NCI-H1930 (cell line): Measurements from ENCODE around the gene TMEM121B.
"Not testable (repeated sequence)": the region's sequence is repeated elsewhere in the genome, so short reads cannot be mapped to it uniquely, and the experiment has no call there.

Source experiments
- DNase-seq, 2 experiments: peaks; one replicate each; lab custom pipeline; 2025; lab: John Stamatoyannopoulos, UW

TMEM121B gene

DNA sequence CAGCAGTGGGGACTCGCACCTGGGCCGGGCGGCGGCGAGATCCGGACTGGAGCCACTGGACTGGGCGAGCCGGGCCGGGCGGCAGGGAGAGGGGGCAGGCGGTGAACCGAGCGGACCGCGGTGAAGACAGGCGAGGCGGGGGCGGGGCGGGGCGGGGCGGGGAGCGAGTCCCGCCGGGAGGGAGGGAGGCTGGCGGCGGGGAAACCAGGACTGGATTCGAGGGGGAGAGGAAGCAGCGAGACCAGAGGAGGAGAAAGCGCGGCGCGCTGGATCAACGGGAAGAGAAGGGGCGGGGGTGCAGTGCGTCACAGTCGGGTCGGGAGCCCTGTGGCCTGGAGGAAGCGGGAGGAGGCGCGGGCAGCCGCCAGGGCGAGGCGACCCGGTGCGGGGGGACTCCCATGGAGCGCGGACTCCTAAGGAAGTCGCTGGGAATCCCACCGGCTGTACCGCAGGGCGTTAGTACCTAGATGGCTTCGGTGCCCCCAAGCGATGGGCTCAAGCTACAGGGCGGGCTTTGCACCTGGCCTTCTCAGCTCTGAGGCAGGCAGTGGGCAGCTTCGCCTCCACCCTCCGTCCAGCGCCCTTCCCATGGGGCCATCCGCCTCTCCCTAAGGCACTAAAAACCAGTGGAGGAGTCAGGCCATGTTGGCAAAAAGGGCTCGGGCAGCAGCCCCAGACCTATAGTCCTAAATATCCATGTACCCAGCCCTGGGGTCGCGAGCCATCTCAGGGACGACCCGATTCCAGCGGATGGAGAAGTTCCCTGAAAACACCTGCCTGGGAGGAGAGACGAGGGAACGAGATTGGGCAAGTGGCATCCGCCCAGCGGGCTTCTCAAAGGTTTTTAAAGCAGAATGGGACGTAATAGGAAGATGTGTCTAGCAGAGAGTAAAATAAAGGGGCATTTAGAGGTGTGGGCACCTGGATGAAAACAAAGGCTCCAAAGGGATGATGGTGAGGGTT, at the start of gene TMEM121B:
Gene TMEM121B (minus strand): TSS at position 128 of the 963 bp plus-strand sequence. CDS start 233 bp downstream, outside the sequence.
- DNase-seq, result peak; percentile 80 to 83

DNA sequence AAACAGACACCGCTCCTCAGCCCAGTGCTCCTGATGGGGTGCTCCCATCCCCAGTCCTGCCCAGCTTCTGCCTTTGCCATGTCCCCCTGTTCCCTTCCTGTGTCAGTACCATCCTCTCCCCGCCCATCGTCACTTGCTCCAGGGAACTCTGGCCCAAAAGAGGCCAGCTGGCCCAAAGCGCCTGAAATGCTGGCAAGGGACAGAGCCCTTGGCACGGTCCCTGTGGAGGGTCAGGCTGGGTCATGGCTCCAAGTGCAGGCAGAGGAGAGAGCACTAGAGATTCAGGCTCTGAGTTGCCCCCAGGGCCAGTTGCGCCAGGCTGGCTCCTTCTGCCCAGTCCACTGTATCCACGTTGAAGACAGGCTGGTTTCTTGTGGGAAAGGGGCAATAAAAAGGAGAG, 46.3 kb upstream of the TMEM121B start:
- DNase-seq, result no peak

DNA sequence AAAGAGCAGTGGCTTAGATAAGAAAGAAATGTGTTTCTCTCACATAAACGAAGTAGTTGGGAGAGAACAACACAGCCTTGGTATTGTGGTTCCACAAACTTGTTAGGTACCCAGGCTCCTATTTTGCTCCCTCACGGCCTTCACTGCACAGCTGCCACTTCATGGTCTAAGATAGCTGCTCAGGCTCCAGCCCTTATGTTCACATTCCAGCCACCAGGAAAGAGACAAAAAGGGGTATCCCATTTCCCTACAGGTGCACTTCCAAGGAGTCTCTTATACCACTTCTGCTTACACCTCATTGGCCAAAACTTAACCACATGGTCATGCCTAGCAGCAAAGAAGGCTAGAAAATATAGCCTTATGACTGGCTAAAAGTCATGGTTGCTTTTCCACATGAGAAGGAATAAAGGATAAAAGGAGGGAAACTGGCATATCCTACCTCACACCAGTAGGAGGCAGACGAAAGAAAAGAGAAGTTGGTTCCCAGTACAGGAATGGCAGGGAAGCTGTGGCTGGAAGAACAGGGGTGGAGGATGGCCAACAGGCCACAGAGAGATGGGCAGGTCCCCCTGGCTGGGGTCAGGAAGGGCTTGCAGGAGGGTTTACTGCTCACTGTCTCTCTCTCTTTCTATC, 43.3 kb upstream of the TMEM121B start:
- no peak for DNase-seq

DNA sequence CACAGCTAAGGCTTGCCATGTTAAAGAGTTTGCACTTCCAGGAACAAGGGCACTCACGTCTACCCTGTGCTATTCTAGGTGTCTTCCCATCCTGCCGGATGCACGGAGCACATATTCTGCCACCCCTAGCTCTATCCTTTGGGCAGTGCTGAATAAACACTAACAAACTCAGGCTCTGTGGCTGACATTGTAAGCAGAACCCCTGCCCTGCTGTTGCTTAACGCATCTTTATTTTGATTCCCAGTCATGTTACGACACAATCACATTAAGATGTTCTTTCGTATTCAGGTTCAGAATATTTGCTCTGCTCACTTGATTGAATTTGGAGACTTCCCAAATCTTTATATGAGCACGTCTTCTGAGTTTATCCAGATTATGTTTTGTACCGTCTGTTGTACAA, 41.6 kb upstream of the TMEM121B start:
- no peak for DNase-seq

DNA sequence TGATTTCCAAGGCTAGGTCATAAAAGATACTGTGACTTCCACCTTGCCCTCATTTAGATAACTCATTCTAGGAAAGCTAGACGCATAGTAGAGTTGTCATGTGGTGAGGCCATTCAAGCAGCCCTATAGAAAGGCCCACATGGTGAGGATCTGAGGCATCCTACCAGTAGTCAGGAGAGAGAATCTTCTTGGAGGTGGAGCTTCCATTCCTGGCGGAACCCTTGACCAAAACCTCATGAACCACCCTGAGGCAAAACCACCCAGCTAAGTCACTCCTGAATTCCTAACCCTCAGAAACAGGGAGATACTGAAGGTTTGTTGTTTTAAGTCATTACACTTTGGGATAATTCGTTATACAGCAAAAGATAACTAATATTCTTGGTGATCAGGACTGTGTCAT, 40.8 kb upstream of the TMEM121B start:
- no peak for DNase-seq

DNA sequence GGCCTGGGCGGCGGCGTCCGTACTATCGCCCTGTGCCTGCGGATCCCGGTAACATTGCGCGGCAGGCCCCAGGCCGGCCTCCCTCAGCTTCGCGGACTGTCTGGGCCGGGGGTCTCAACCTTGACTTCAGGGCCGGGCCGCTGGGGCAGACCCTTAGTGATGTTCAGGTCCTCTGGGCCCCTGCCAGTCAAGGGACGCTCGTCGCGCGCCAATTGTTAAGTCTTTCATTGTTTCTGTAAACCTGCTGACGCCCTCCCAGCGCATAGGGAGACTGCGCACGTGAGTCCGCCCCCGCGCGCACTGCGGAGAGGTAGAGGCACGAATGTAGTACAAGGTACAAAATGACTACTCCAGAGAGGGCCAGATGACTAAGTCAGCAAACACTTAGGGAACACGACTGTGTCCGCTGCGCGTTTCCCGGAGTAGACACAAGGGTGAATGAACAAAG, 38.4 kb upstream of the TMEM121B start:
- peak; percentile 35 to 40 for DNase-seq

DNA sequence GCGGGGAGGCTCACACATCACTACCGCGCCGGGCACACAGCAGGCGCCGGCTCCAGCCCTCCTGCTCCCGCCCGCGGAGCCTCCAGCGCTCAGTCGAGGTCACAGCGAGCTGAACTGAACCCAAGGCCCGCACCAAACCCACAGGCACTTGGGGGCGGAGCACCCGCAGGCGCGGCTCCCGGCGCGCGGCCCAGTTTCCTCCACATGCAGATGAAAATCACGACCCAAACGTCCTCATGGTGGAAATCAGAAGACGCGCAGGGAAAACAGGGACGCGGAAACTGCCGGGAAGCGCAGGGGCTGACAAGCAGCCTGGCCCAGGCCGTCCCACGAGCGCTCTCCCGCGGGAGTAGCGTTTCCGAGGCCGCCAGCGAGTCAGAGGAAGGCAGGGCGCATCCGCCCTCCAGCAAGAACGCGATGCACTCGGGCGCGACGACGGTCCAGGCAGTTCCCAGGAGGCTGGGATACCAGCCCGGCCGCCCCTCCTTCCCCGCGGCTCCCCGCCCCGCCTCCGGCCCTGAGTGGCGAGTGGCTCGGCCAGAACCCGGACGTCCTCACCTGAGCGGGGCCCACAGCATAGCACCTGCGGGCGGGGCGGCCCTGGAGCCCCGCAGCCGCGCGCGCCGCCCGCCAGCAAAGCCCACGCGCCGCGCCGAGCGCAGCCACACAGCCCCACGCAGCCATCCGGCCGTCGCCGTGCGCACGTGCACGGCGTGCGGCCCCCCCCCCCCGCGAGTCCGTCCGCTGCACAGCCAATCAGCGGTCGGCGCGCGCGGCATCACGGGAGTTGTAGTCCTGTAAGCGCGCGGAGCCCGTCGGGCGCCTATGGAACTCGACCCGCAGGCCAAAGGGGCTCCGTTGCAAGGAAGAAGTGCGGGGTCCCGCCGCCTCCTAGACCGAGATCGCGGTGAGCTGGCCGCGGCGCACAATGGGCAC, 37.7 kb upstream of the TMEM121B start, which contains the start of gene HDHD5:
Gene HDHD5 (minus strand): TSS at position 710 of the 936 bp plus-strand sequence. CDS start 26 bp downstream, at position 684.
- DNase-seq, result peak; percentile 74 to 88

DNA sequence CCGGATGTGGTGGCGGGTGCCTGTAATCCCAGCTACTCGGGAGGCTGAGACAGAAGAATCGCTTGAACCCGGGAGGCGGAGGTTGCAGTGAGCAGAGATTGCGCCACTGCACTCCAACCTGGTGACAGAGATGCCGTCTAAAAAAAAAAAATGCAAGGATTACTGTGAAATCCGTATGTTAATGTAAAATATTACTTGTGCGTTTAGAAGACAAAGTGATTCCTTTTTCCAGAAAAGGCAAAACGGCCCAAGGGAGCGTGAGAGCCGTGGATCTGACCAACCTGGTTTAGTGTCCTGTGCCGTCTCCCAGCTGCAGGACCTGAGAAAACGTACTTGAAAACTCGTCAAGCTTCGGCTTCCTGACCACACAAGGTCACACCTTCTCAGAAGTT, 37.0 kb upstream of the TMEM121B start:
- DNase-seq, result no peak

DNA sequence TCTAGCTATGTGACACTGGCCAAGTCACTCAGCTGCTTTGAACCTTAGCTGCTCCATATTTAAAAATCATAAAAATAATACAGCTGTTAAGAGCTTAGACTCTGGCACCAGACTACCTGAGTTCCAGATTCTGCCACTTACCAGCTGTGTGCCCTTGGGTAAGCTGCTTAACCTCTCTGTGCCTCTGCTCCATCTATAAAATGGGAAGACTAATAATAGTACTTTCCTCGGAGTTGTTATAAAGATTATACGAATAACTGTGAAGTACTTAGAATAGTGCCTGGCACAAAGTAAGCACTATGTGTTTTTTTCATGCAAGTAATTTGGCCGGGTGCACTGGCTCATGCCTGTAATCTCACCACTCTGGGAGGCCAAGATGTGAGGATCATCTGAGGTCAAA, 36.6 kb upstream of the TMEM121B start:
- no peak for DNase-seq

DNA sequence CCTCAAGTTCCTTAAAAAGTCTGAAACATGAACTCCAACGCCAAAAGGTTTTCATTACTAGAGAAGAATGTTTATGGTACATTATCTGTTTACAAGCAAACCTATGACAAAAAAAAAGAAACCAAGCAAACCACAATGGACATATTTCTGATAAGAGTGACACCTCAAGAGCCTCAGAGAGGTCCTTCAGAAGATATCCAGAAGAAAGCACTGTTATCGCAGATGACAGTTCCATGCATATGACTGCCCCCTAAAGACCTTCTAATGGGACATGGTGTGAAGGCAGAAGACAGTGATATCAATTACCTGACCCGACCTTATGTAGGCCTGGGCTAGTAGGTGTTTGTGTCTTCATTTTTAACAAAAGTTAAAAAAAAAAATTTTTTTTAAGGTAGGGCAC, 34.8 kb upstream of the TMEM121B start:
- no peak for DNase-seq

DNA sequence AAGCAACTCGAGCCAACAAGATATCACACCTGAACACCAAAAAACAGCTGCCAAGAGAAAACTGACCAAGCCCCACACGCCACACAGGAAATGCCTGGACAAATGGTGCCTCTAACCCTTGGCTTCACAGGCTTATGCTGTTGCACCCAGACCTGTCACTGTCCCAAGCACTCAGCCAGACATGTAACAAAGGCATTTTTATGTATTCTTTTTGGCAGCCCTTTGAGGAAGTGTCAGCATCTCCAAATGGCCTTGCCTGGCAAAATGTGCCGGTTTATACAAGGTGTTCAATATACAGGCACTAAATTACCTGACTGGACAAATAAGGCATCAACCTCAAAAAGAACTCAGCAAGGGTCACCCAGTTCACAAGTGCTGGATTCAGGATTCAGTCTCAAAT, 31.8 kb upstream of the TMEM121B start:
- no peak for DNase-seq

DNA sequence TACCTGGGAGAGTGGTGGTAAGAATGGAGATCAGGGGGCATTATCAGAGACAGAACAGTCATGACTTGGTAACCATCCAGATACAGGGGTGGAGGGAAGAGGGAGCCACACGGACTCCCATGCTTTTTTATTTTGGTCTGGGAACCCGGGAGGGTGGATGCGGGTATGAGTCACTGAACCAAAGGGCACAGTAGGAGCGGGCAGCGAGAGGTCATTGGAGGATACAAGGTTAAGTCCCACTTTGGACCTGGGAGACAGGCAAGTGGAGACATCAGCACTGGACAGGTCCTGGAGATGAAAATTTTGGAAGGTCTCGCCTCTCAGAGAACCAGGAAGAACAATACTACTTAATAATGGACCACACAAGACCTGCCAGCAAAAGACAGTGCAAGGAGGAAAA, 31.2 kb upstream of the TMEM121B start:
- no peak for DNase-seq

DNA sequence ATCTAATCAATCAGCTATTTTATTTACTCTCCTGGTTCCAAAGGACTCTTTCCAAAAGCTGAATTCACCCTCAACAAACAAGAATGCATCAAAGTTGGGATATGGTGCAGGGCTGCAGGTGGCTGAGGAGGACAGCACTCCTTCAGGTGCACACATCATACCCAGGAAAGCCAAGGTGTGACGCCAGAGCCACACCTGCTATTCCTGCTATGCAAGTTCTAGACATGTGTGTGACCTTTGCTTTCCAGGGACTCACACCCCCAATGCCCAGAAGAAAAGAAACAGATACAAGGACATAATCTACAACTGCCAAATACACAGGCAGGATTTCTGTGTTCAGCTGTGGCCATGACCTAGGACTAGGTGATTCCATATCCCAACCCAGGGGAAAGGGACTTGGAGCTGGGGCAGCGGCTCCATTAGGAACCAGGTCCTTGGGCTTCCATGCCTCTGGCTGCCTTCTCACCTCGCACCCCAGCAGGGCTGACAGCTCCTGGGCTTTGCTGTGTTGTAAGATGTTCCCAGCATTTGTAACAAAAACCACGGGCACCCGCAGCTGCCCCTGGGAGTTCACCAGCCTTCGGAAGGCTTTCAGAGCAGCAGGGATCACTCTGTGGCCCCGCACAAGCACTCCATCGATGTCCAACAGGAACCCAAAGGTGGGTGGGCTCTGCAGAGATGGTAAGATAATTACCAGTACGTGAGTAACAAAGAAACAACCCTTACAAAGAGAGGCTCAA, 28.1 kb upstream of the TMEM121B start:
- DNase-seq, result no peak

DNA sequence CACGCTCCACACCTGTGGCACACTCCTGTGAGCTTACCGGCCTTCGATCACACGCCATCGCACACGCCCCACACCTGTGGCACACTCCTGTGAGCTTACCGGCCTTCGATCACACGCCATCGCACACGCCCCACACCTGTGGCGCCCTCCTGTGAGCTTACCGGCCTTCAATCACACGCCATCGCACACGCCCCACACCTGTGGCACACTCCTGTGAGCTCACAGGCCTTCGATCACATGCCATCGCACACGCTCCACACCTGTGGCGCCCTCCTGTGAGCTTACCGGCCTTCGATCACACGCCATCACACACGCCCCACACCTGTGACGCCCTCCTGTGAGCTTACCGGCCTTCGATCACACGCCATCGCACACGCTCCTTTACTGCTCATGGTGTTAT, 26.3 kb upstream of the TMEM121B start:
- not testable (repeated sequence) for DNase-seq

DNA sequence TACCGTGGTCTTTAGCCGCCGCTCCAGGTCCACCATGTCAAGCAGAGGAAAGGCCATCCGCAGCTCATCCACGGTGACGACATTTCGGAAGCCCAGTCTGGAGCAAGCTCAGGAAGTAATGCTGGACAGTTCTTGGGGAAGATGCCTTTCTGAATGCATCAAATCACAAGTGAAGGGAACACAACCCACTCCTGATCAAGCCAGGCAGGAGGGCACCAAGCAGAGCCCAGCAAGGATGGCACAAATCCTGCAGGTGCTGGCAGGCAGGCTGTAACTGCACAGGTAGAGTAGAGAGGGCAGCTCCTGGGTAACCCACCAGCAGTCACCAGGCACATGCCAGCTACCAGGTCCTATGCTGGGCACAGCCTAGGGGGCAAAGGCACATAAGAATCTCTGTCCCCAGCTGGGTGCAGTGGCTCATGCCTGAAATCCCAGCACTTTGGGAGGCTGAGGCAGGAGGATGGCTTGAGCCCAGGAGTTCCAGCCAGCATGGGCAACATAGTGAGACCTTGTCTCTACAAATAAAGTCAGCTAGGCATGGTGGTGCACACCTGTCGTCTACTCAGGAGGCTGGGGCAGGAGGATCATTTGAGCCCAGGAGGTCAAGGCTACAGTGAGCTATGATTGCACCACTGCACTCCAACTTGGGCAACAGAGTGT, 24.0 kb upstream of the TMEM121B start:
- DNase-seq, result no peak

DNA sequence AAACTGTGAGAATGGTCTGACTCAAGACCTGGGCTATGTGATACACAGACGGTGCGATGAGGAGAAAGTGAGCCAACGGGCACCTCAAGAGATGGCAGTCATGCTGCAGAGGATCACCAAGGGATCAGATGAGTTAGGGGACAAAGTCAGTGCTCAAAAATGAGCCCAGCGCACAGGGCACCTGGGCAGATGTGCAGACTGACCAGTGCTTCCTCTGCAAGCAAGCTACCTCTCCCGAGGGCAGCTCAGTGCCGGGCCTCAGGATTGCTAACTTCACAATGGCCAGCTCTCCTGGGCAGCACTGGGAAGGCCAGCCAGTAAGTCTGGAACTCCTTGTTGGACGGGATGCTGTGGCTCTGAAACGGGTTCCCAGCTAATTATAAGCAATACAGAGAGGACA, 22.7 kb upstream of the TMEM121B start:
- no peak for DNase-seq

DNA sequence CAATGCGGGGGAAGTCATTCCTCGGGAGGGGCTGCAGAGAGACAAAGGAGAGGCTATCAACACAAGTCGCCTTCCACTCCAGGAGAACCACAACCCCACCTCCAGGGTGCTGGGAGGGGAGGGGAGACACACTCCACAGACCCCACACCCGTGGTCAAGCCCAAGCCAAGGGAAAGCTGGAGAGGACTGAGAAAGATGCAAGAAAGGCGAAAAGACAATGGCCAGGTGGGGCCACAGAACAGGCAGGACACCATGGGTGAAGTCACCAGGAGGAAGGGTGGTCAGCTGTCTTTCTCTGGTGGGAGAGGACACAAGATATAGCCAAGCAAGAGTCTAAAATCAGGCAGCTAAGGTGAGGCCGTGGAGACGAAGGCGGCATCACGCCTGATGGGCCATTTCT, 21.9 kb upstream of the TMEM121B start:
- no peak for DNase-seq

DNA sequence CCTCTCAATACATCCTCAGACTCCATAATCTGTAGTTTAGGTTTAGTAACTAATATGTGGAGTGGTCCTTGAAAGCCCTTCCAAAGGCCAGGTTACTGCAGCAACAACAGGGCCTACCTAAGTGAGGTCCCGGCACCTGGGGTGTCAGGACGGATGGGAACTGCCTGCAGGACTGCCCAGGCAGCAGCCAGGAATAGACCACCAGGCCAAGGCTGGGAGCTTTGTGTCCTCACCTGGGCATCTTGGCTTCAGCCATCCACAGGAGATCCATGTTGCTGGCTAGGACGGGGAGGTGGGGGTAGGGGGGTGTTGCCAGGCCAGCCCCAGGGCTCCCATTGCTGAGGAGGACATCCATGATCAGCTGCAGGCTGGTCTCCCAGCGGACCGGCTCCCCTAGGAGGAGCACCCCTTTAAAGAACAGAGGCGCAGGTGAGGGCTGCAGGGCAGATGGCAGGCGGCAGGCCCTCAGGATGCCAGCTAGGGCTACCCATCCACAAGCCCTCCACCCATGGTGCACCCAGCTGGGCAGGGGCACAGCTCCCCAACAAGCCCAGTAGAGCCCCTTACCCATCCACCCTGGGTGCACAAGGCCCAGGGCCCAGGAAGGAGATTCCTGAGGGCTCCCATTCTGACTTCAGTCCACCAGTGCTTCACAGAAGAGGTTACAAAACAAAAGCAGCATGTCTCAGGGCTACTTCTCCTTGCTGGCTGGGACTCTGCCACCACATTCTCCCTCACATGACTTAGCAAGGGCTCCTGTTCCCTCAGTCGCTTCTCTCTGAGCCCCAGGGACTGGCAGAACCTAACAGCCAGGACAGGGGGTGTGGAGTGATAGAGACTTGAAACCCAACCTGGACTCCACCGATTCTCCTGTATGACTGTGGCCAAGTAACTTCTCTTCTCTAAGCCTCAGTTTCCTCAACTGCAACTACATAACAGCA, 19.9 kb upstream of the TMEM121B start:
- DNase-seq, result no peak

DNA sequence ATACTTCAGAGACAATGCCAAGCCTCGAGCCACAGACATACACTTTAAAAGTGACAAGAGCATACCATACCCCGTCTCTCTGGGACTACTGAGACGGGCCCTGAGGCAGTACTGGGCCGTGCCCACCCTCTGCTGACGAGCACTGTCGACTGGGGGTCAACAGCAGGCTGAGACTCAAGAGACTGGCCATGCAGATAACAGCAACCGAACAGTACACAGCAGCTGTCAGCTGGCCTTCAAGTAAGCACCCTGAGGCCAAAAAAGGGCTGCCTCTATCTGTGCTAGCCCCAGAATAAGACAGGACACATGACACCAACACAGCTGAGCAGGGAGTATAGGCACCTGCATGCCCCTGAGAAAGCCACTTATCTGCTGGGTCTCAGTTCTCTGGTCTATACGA, 18.9 kb upstream of the TMEM121B start:
- no peak for DNase-seq

DNA sequence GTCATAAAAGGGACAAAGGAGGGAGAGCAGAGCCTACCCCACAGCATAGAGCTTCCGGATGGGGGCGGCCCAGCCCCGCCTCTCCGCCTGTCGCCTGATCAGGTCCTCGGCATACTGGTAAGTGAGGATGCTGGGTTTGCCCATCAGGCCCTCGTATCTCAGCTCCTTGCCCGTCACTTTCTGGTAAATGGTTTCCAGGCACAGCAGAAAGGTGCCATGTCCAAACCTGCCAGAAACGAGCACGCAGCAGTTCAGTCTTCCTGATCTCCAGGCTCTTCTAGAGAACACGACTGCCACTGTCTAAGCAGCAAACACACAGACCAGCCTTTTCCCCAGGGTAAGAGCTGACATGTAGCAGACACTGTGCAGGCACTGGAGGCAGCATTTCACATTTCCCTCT, 17.4 kb upstream of the TMEM121B start:
- no peak for DNase-seq
